Gastrocnemius medialis (tissue), 4 donors: ENCODE data around the gene CASS4. TPM values are rescaled to one million over a fixed set of nuclear protein-coding genes. Genes with fewer than 3 reads are reported as not detected.
"Not testable (repeated sequence)": the region's sequence is repeated elsewhere in the genome, so short reads cannot be mapped to it uniquely, and the experiment has no call there.

Experiments
- ATAC-seq, 2 donors: fragments of 150-250 bp; one replicate each; pipeline ENCODE4 v1.9.1; 2016
- DNase-seq, 2 donors: peaks; one replicate each; pipeline ENCODE4 v3.0.0-alpha.2; 2019
- H3K27ac ChIP-seq, 4 donors: fragments of 200-600 bp; sonication (generic); 1 replicate in 1 of 4; 2 replicates in 3 of 4; pipeline ENCODE4 v1.5.1; 2016 to 2018; ENCODE audit warnings: mild to moderate bottlenecking in 2 of 4, moderate library complexity in 1 of 4
- H3K27me3 ChIP-seq, 3 donors: fragments of 200-600 bp; sonication (generic) in 2 of 3; 1 replicate in 1 of 3; 2 replicates in 2 of 3; pipeline versions ENCODE4 v1.5.1 to v1.6.0; 2016 to 2019; ENCODE audit warnings: mild to moderate bottlenecking in 1 of 3, moderate library complexity in 1 of 3
- H3K36me3 ChIP-seq, 2 donors: fragments of 200-600 bp; sonication (generic) in 1 of 2; one replicate each; pipeline ENCODE4 v1.5.1; 2017 to 2018
- H3K4me1 ChIP-seq, 2 donors: fragments of 200-600 bp; sonication (generic) in 1 of 2; one replicate each; pipeline ENCODE4 v1.5.1; 2016 to 2017; ENCODE audit warnings: mild to moderate bottlenecking in 2 of 2
- H3K4me3 ChIP-seq, 4 donors: fragments of 200-600 bp; sonication (generic) in 3 of 4; 1 replicate in 1 of 4; 2 replicates in 3 of 4; pipeline ENCODE4 v1.5.1; 2016 to 2019; ENCODE audit warnings: mild to moderate bottlenecking in 2 of 4
- H3K9me3 ChIP-seq, 3 donors: fragments of 200-600 bp; sonication (generic) in 2 of 3; 1 replicate in 1 of 3; 2 replicates in 2 of 3; pipeline ENCODE4 v1.5.1; 2016 to 2019
- POLR2A ChIP-seq, 2 donors: fragments of 450-650 bp; IDR thresholded peaks; one replicate each; pipeline ENCODE4 v1.6.1; 2017; ENCODE audit warnings: antibody characterized with exemption in 2 of 2, mild to moderate bottlenecking in 2 of 2, moderate library complexity in 2 of 2
- in situ Hi-C, 4 donors: fragments of 200-750 bp; cut with MboI; loops; one replicate each; pipeline versions ENCODE4 v1.15.0 to v1.8.0; 2017; ENCODE audit warnings: low sequenced_read_pairs in 4 of 4
- intact Hi-C: fragments of 100-400 bp; cut with DNase I; formaldehyde crosslinking; loops from one replicate; pipeline ENCODE4 v1.15.1; 2023; ENCODE audit warnings: low total_unique reads
- total RNA-seq, 4 donors: library from RNA; depleted of rRNA; stranded (reverse); fragments of >200 nt; gene quantifications; one replicate each; pipeline versions ENCODE4 v1.1.0 to v1.2.3, GENCODE V29; 2016
- TF ChIP-seq, protein P1 (sequence below), 5 experiments: fragments of 450-650 bp in 3 of 5; fragments of 200-600 bp in 2 of 5; sonication (generic) in 2 of 5; IDR thresholded peaks in 4 of 5; conservative IDR thresholded peaks in 1 of 5; 1 replicate in 4 of 5; 2 replicates in 1 of 5; pipeline ENCODE4 v1.5.1; 2016 to 2019; ENCODE audit warnings: antibody characterized with exemption in 5 of 5, mild to moderate bottlenecking in 3 of 5, moderate library complexity in 3 of 5

CASS4 gene
- total RNA-seq, 4 donors from 2014 or later: 0.36 to 0.86 (median 0.72) TPM; not detected in 1

GRCh38 chr20:56406910-56407309 is 5.2 kb upstream of the CASS4 start:
- DNase-seq (no peak), ATAC-seq (no peak)
- in situ Hi-C loops: no loop called here
- Histone ChIP-seq H3K4me3 (no peak overlapping the region), H3K9me3 (no peaks in the 10 kb centered on the region), H3K27me3 (no peaks in the 10 kb centered on the region), H3K36me3 (peaks cover 3 to 64% of the 10 kb centered on the region in 2 donors), H3K27ac (peak overlapping the region in 2 of 4 donors; percentile 15 to 22), H3K4me1 (no peaks in the 10 kb centered on the region)
- TF ChIP-seq, protein P1, sequence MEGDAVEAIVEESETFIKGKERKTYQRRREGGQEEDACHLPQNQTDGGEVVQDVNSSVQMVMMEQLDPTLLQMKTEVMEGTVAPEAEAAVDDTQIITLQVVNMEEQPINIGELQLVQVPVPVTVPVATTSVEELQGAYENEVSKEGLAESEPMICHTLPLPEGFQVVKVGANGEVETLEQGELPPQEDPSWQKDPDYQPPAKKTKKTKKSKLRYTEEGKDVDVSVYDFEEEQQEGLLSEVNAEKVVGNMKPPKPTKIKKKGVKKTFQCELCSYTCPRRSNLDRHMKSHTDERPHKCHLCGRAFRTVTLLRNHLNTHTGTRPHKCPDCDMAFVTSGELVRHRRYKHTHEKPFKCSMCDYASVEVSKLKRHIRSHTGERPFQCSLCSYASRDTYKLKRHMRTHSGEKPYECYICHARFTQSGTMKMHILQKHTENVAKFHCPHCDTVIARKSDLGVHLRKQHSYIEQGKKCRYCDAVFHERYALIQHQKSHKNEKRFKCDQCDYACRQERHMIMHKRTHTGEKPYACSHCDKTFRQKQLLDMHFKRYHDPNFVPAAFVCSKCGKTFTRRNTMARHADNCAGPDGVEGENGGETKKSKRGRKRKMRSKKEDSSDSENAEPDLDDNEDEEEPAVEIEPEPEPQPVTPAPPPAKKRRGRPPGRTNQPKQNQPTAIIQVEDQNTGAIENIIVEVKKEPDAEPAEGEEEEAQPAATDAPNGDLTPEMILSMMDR (IDR thresholded peaks at IDR 0.05 in 4 of 5, conservative IDR thresholded peaks at IDR 0.05 in 1 of 5): no peak
- intact Hi-C loops: no loop called here

- TF ChIP-seq, protein P1 (IDR thresholded peaks at IDR 0.05 in 4 of 5, conservative IDR thresholded peaks at IDR 0.05 in 1 of 5): no peak
- no peak for TF ChIP-seq POLR2A (IDR thresholded peaks at IDR 0.05)
- Histone ChIP-seq H3K9me3 (no peaks in the 10 kb centered on the region), H3K36me3 (peaks cover 3 to 42% of the 10 kb centered on the region in 2 donors), H3K27ac (no peak overlapping the region), H3K27me3 (no peaks in the 10 kb centered on the region), H3K4me3 (no peak overlapping the region), H3K4me1 (no peaks in the 10 kb centered on the region)
- DNase-seq: no peak
- no peak for ATAC-seq
- intact Hi-C loops (no loop called here), in situ Hi-C loops (no loop called here)
Observed at GRCh38 chr20:56409521-56409920, 2.5 kb upstream of the CASS4 start.

DNA sequence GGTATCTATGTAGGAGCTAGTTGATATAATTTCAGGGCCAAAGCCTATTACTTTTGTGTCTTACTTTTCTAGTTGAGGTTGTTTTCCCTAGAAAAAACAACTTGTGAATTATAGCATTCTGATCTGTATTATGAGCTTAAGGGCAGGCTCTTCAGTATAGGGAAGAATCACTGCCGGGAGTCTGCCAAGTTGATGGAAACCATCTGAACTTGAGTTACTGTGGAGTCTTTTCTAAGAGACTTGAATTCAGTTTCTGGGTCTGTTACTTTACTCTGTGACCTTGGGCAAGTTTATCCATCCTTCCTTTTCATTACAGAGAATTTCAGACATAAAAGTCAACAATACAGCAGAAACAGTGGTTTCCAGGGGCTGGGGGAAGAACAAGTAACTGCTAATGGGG is 2.1 kb upstream of the CASS4 start:
- Histone ChIP-seq H3K27ac (no peak overlapping the region), H3K36me3 (peaks cover 3 to 38% of the 10 kb centered on the region in 2 donors), H3K27me3 (no peaks in the 10 kb centered on the region), H3K4me1 (no peaks in the 10 kb centered on the region), H3K4me3 (no peak overlapping the region), H3K9me3 (no peaks in the 10 kb centered on the region)
- TF ChIP-seq, protein P1 (IDR thresholded peaks at IDR 0.05 in 4 of 5, conservative IDR thresholded peaks at IDR 0.05 in 1 of 5): no peak
- TF ChIP-seq POLR2A (IDR thresholded peaks at IDR 0.05): no peak
- ATAC-seq (no peak), DNase-seq (no peak)
- in situ Hi-C loops (no loop called here), intact Hi-C loops (no loop called here)

- DNase-seq, in situ Hi-C loops, intact Hi-C loops: not testable (repeated sequence)
Observed at GRCh38 chr20:56411287-56411686, 773 bp upstream of the CASS4 start.

GRCh38 chr20:56412473-56412790 is 372 bp downstream of the CASS4 start:
- H3K4me1 ChIP-seq: no peaks in the 10 kb centered on the region
- intact Hi-C loops (no loop called here), in situ Hi-C loops (no loop called here)
- H3K27me3 ChIP-seq: no peaks in the 10 kb centered on the region
- no peak for DNase-seq
- ATAC-seq: no peak
- peak overlapping the region in 1 of 4 donors; percentile 9 for H3K4me3 ChIP-seq
- no peaks in the 10 kb centered on the region for H3K9me3 ChIP-seq
- H3K36me3 ChIP-seq: peaks cover 0 to 16% of the 10 kb centered on the region in 2 donors
- H3K27ac ChIP-seq: peak overlapping the region in 3 of 4 donors; percentile 19 to 47 (median 27)
- no peak for TF ChIP-seq POLR2A (IDR thresholded peaks at IDR 0.05)
- TF ChIP-seq, protein P1 (IDR thresholded peaks at IDR 0.05 in 4 of 5, conservative IDR thresholded peaks at IDR 0.05 in 1 of 5): no peak

More at GRCh38 chr20:56411287-56411686, 773 bp upstream of the CASS4 start:
- H3K36me3 ChIP-seq: peaks cover 3 to 25% of the 10 kb centered on the region in 2 donors
- ATAC-seq, H3K9me3 ChIP-seq, H3K4me3 ChIP-seq, H3K27me3 ChIP-seq, H3K4me1 ChIP-seq: not testable (repeated sequence)
- peak overlapping the region in 3 of 4 donors; percentile 19 to 47 (median 27) for H3K27ac ChIP-seq
